ENCODE data around the gene TNPO2. TPM values are rescaled to one million over a fixed set of nuclear protein-coding genes. Genes with fewer than 3 reads are reported as not detected.

The TNPO2 gene
- total and polyA plus RNA-seq, 2 experiments from 2014 or later: 37.1 to 83.0 TPM

GRCh38 chr19:12766051-12766521, 42.4 kb upstream of the TNPO2 start (continued):
- TF ChIP-seq ZNF331 (CRISPR knock-in tag; IDR thresholded peaks at IDR 0.05; ENCODE audit: low read depth) (no peak), JUNB (IDR thresholded peaks at IDR 0.05; ENCODE audit: unreplicated experiment) (no peak), POLR2AphosphoS5 (IDR thresholded peaks at IDR 0.05; ENCODE audit: low read depth) (peak; percentile 48; the same call in 1 of the 2 replicates), CREB1 (CRISPR knock-in tag; IDR thresholded peaks at IDR 0.05; ENCODE audit: low read depth) (no peak), STAT1 (IDR thresholded peaks at IDR 0.05; ENCODE audit: unreplicated experiment) (no peak), EZH2 (IDR thresholded peaks at IDR 0.05; ENCODE audit: low read depth, unreplicated experiment) (no peak), EZH2phosphoT487 (IDR thresholded peaks at IDR 0.05; ENCODE audit: unreplicated experiment) (no peak)

- H3K9me3 Mint-ChIP-seq: peaks cover 6% of the 10 kb centered on the region; the same call in 2 of the 3 replicates
- 0 out of 2 replicates have a peak, but pooled peaks cover 3% of the 10 kb centered on the region for H3K79me2 ChIP-seq (replicated peaks; ENCODE audit: insufficient read depth)
- H3K4me3 Mint-ChIP-seq: no peak overlapping the region
- peaks cover 3% of the 10 kb centered on the region; the same call in 1 of the 2 replicates for H3K4me1 ChIP-seq (ENCODE audit: insufficient read depth)
- H2AFZ ChIP-seq: no peak overlapping the region
- peaks cover 66% of the 10 kb centered on the region for H3K36me3 Mint-ChIP-seq (ENCODE audit: low read depth)
- H3K4me1 Mint-ChIP-seq: peaks cover 9% of the 10 kb centered on the region
- H4K20me1 ChIP-seq (replicated peaks; ENCODE audit: insufficient read depth): no peaks in the 10 kb centered on the region; the same call in 1 of the 2 replicates
- H3K9me2 ChIP-seq (ENCODE audit: insufficient read depth): no peaks in the 10 kb centered on the region
- no peak overlapping the region for H3K4me3 ChIP-seq
- ATAC-seq (no peak), DNase-seq (ENCODE audit: low spot score) (no peak)
- H3K36me3 ChIP-seq (ENCODE audit: insufficient read depth): 0 out of 2 replicates have a peak, but pooled peaks cover 9% of the 10 kb centered on the region
- no peak overlapping the region for H3K27ac Mint-ChIP-seq
- H3K27ac ChIP-seq (ENCODE audit: low read depth): no peak overlapping the region
- peaks cover 14% of the 10 kb centered on the region; the same call in 1 of the 2 replicates for H3F3A ChIP-seq (replicated peaks; ENCODE audit: low read depth)
- no peaks in the 10 kb centered on the region for H3K27me3 ChIP-seq (ENCODE audit: insufficient read depth)
- H3K4me2 ChIP-seq: no peak overlapping the region
- peaks cover 31% of the 10 kb centered on the region for H3K27me3 Mint-ChIP-seq (ENCODE audit: insufficient read depth, low read depth, poor library complexity)
- TF ChIP-seq, protein P1, sequence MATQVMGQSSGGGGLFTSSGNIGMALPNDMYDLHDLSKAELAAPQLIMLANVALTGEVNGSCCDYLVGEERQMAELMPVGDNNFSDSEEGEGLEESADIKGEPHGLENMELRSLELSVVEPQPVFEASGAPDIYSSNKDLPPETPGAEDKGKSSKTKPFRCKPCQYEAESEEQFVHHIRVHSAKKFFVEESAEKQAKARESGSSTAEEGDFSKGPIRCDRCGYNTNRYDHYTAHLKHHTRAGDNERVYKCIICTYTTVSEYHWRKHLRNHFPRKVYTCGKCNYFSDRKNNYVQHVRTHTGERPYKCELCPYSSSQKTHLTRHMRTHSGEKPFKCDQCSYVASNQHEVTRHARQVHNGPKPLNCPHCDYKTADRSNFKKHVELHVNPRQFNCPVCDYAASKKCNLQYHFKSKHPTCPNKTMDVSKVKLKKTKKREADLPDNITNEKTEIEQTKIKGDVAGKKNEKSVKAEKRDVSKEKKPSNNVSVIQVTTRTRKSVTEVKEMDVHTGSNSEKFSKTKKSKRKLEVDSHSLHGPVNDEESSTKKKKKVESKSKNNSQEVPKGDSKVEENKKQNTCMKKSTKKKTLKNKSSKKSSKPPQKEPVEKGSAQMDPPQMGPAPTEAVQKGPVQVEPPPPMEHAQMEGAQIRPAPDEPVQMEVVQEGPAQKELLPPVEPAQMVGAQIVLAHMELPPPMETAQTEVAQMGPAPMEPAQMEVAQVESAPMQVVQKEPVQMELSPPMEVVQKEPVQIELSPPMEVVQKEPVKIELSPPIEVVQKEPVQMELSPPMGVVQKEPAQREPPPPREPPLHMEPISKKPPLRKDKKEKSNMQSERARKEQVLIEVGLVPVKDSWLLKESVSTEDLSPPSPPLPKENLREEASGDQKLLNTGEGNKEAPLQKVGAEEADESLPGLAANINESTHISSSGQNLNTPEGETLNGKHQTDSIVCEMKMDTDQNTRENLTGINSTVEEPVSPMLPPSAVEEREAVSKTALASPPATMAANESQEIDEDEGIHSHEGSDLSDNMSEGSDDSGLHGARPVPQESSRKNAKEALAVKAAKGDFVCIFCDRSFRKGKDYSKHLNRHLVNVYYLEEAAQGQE (IDR thresholded peaks at IDR 0.05; ENCODE audit: unreplicated experiment): no peak
- TF ChIP-seq ZNF114 (CRISPR knock-in tag; IDR thresholded peaks at IDR 0.05) (no peak), JUNB (IDR thresholded peaks at IDR 0.05; ENCODE audit: unreplicated experiment) (no peak), EZH2 (IDR thresholded peaks at IDR 0.05; ENCODE audit: low read depth, unreplicated experiment) (no peak), ZNF462 (CRISPR knock-in tag; IDR thresholded peaks at IDR 0.05) (no peak), CREB1 (CRISPR knock-in tag; IDR thresholded peaks at IDR 0.05; ENCODE audit: low read depth) (no peak), ZNF331 (CRISPR knock-in tag; IDR thresholded peaks at IDR 0.05; ENCODE audit: low read depth) (no peak), POLR2AphosphoS5 (IDR thresholded peaks at IDR 0.05; ENCODE audit: low read depth) (no peak), EZH2phosphoT487 (IDR thresholded peaks at IDR 0.05; ENCODE audit: unreplicated experiment) (no peak), STAT1 (IDR thresholded peaks at IDR 0.05; ENCODE audit: unreplicated experiment) (no peak), NANOG (IDR thresholded peaks at IDR 0.05; ENCODE audit: borderline replicate concordance) (no peak)
- TF ChIP-seq, protein P2, sequence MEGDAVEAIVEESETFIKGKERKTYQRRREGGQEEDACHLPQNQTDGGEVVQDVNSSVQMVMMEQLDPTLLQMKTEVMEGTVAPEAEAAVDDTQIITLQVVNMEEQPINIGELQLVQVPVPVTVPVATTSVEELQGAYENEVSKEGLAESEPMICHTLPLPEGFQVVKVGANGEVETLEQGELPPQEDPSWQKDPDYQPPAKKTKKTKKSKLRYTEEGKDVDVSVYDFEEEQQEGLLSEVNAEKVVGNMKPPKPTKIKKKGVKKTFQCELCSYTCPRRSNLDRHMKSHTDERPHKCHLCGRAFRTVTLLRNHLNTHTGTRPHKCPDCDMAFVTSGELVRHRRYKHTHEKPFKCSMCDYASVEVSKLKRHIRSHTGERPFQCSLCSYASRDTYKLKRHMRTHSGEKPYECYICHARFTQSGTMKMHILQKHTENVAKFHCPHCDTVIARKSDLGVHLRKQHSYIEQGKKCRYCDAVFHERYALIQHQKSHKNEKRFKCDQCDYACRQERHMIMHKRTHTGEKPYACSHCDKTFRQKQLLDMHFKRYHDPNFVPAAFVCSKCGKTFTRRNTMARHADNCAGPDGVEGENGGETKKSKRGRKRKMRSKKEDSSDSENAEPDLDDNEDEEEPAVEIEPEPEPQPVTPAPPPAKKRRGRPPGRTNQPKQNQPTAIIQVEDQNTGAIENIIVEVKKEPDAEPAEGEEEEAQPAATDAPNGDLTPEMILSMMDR (conservative IDR thresholded peaks at IDR 0.05; ENCODE audit: low read depth in 2 of 2): no peak
Measured at GRCh38 chr19:12764698-12765097, 41.0 kb upstream of the TNPO2 start.

All from GM23338 (cell line).